HepG2 (cell line): ENCODE results near the gene PRIMPOL. TPM values are rescaled to one million over a fixed set of nuclear protein-coding genes. Genes with fewer than 3 reads are reported as not detected.
A peak's percentile ranks its signal among the peaks of the same experiment; 100 is the strongest.

ENCODE experiments used
- DPF2 ChIP-seq: sonication (generic); formaldehyde crosslinking; IDR thresholded peaks from 2 replicates; pipeline ENCODE4 v1.4.0; 2020; ENCODE audit warnings: mild to moderate bottlenecking, low read depth, missing genetic modification reagents, borderline replicate concordance
- E2F2 ChIP-seq: sonication (generic); formaldehyde crosslinking; IDR thresholded peaks from 2 replicates; pipeline ENCODE4 v1.4.0; 2020; ENCODE audit warnings: missing genetic modification reagents, borderline replicate concordance
- ETV5 ChIP-seq: IDR thresholded peaks from 2 replicates; pipeline ENCODE4 v1.6.1; 2018; ENCODE audit warnings: missing biosample characterization, missing genetic modification reagents, inconsistent platforms, borderline replicate concordance
- HNF4G ChIP-seq, 2 experiments: sonication (generic) in 1 of 2; formaldehyde crosslinking in 1 of 2; IDR thresholded peaks; 2 replicates each; pipeline versions ENCODE4 v1.4.0 to v1.6.1; 2011 to 2020; ENCODE audit warnings: borderline replicate concordance in 2 of 2, low read depth in 2 of 2, mild to moderate bottlenecking in 2 of 2, low read length in 1 of 2, missing genetic modification reagents in 1 of 2, moderate library complexity in 1 of 2
- MEF2D ChIP-seq: sonication (generic); formaldehyde crosslinking; IDR thresholded peaks from 2 replicates; pipeline ENCODE4 v1.5.1; 2020; ENCODE audit warnings: mild to moderate bottlenecking, missing genetic modification reagents
- NR3C1 ChIP-seq: sonication (generic); formaldehyde crosslinking; IDR thresholded peaks from 2 replicates; pipeline ENCODE4 v1.4.0; 2020; ENCODE audit warnings: missing genetic modification reagents
- POLR2G ChIP-seq: fragments of 200-400 bp; formaldehyde crosslinking; IDR thresholded peaks from 2 replicates; pipeline ENCODE4 v1.6.1; 2018; ENCODE audit warnings: mild to moderate bottlenecking, low read depth, low read length, moderate library complexity
- REL ChIP-seq: sonication (generic); formaldehyde crosslinking; conservative IDR thresholded peaks from 2 replicates; pipeline ENCODE4 v1.8.0; 2022; ENCODE audit warnings: mild to moderate bottlenecking, missing genetic modification reagents, moderate library complexity
- SMARCE1 ChIP-seq: fragments of 450-650 bp; IDR thresholded peaks from 2 replicates; pipeline ENCODE4 v1.6.1; 2017; ENCODE audit warnings: borderline replicate concordance
- SP140L ChIP-seq: sonication (generic); formaldehyde crosslinking; IDR thresholded peaks from 2 replicates; pipeline ENCODE4 v1.4.0; 2020; ENCODE audit warnings: missing genetic modification reagents, borderline replicate concordance
- TSC22D2 ChIP-seq: sonication (generic); formaldehyde crosslinking; IDR thresholded peaks from 2 replicates; pipeline ENCODE4 v1.5.1; 2020; ENCODE audit warnings: missing genetic modification reagents, mild to moderate bottlenecking, borderline replicate concordance
- ZEB1 ChIP-seq: IDR thresholded peaks from 2 replicates; pipeline ENCODE4 v1.6.1; 2012; ENCODE audit warnings: mild to moderate bottlenecking, low read depth, inconsistent platforms; ENCODE audit not compliant: insufficient replicate concordance
- ZMYM2 ChIP-seq: sonication (generic); formaldehyde crosslinking; IDR thresholded peaks from 2 replicates; pipeline ENCODE4 v1.8.0; 2022; ENCODE audit warnings: mild to moderate bottlenecking, missing genetic modification reagents
- ZMYM3 ChIP-seq: sonication (generic); formaldehyde crosslinking; IDR thresholded peaks from 2 replicates; pipeline ENCODE4 v1.5.1; 2020; ENCODE audit warnings: mild to moderate bottlenecking, missing genetic modification reagents
- ZNF121 ChIP-seq: sonication (generic); formaldehyde crosslinking; IDR thresholded peaks from 2 replicates; pipeline ENCODE4 v1.5.0; 2020; ENCODE audit warnings: mild to moderate bottlenecking, missing genetic modification reagents
- ZNF574 ChIP-seq: sonication (generic); formaldehyde crosslinking; IDR thresholded peaks from 2 replicates; pipeline ENCODE4 v1.4.0; 2020; ENCODE audit warnings: missing genetic modification reagents
- ZNF709 ChIP-seq: sonication (generic); formaldehyde crosslinking; IDR thresholded peaks from 2 replicates; pipeline ENCODE4 v1.5.0; 2020; ENCODE audit warnings: mild to moderate bottlenecking, missing genetic modification reagents
- ZSCAN29 ChIP-seq: sonication (generic); formaldehyde crosslinking; conservative IDR thresholded peaks from 2 replicates; pipeline ENCODE4 v1.4.0; 2020; ENCODE audit warnings: mild to moderate bottlenecking, missing genetic modification reagents
- polyA plus RNA-seq, 8 experiments: library from polyadenylated mRNA; depleted of rRNA in 3 of 8; stranded (reverse) in 7 of 8; unstranded in 1 of 8; fragments of >200 nt; fragmentation: Illumina TruSeq in 4 of 8; extraction: Trizol in 4 of 8; gene quantifications; 2 replicates each; pipeline versions ENCODE4 v1.2.1 to v1.2.3, GENCODE V29; 2011 to 2016; ENCODE audit warnings: low read depth in 4 of 8, missing spikeins in 1 of 8, mixed read lengths in 1 of 8; ENCODE audit not compliant: insufficient read depth in 1 of 8
- total RNA-seq, 5 experiments: library from RNA; depleted of rRNA; stranded (reverse); fragments of >200 nt; fragmentation: Illumina TruSeq; extraction: Trizol; gene quantifications; 2 replicates each; pipeline ENCODE4 v1.2.3, GENCODE V29; 2016; ENCODE audit warnings: low read depth in 1 of 5
- TF ChIP-seq, protein P1 (sequence below): sonication (generic); formaldehyde crosslinking; IDR thresholded peaks from 2 replicates; pipeline ENCODE4 v1.4.0; 2020; ENCODE audit warnings: missing genetic modification reagents, borderline replicate concordance
- TF ChIP-seq, protein P2 (sequence below): sonication (generic); formaldehyde crosslinking; IDR thresholded peaks from 2 replicates; pipeline ENCODE4 v1.4.0; 2020; ENCODE audit warnings: missing genetic modification reagents

Gene PRIMPOL
- total and polyA plus RNA-seq, 2 of the 13 experiments (the other 11 are each of a cell fraction or from before 2014, with no cell fraction given), result 7.3 to 11.0 TPM

DNA sequence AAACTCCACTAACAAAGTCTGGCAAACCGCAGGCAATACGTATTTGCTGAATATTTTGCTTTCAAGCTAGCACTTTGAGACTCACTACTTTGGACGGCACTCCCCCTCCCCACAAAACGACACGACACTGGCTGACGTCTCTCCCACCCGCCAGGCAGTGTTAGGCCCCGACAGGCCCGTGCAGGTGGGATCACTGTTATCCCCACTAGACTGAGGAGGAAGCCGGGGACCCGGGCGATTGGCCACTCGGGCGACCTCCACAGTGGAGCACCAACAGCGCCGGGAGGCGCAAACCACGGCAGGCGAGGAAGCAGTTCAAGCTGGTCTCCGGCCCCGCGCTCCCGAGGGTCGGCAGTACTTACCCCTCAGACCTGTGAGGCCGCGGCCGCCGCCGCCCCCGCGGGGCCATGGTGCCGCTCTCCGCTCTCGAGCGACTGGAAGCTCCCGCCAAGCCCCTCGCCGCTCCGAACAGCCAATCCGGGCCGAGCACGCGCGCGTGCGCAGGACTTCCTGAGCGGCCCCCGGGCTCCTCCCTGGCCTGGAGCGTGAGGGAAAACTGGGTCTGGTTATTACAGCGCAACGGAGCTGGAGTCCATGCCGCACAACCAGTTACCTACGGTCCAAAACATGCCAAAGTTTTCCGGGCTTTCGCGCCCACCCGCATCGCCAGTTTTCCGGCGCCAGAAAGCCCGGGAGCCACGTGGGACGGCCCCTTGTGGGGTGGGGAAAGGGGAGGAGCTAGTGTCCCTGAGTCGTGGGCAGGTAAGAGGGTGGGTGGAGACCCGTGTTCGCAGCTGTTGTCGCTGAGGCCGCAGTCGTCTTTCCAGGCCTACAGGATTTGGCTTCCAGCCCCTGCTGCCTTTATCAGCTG, 84.4 kb downstream of the PRIMPOL start, which contains the start of gene CENPU (continued):
- TF ChIP-seq E2F2 (peak; percentile 88; the same call in 1 of the 2 replicates), SP140L (CRISPR knock-in tag) (peak; percentile 84; the same call in 1 of the 2 replicates), ZNF121 (peak; percentile 75; the same call in 1 of the 2 replicates), ZMYM3 (CRISPR knock-in tag) (peak; percentile 86), POLR2G (peak; percentile 75), SMARCE1 (no peak), REL (CRISPR knock-in tag) (peak; percentile 93), ZSCAN29 (peak; percentile 89), HNF4G (IDR thresholded peaks at IDR 0.05; ENCODE audit: borderline replicate concordance, low read depth, low read length) (peak; percentile 77; the same call in 1 of the 2 replicates), HNF4G (CRISPR knock-in tag; IDR thresholded peaks at IDR 0.05; ENCODE audit: borderline replicate concordance, low read depth) (peak; percentile 78; the same call in 1 of the 2 replicates), ZNF709 (CRISPR knock-in tag) (peak; percentile 93), ZEB1 (peak; percentile 88), NR3C1 (CRISPR knock-in tag) (no peak), DPF2 (CRISPR knock-in tag) (no peak), ZNF574 (peak; percentile 91), TSC22D2 (CRISPR knock-in tag) (peak; percentile 98), MEF2D (CRISPR knock-in tag) (peak; percentile 96), ETV5 (CRISPR knock-in tag) (peak; percentile 82), ZMYM2 (CRISPR knock-in tag) (peak; percentile 68; the same call in 1 of the 2 replicates)
- TF ChIP-seq, protein P1, sequence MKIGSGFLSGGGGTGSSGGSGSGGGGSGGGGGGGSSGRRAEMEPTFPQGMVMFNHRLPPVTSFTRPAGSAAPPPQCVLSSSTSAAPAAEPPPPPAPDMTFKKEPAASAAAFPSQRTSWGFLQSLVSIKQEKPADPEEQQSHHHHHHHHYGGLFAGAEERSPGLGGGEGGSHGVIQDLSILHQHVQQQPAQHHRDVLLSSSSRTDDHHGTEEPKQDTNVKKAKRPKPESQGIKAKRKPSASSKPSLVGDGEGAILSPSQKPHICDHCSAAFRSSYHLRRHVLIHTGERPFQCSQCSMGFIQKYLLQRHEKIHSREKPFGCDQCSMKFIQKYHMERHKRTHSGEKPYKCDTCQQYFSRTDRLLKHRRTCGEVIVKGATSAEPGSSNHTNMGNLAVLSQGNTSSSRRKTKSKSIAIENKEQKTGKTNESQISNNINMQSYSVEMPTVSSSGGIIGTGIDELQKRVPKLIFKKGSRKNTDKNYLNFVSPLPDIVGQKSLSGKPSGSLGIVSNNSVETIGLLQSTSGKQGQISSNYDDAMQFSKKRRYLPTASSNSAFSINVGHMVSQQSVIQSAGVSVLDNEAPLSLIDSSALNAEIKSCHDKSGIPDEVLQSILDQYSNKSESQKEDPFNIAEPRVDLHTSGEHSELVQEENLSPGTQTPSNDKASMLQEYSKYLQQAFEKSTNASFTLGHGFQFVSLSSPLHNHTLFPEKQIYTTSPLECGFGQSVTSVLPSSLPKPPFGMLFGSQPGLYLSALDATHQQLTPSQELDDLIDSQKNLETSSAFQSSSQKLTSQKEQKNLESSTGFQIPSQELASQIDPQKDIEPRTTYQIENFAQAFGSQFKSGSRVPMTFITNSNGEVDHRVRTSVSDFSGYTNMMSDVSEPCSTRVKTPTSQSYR, result peak; percentile 33; the same call in 1 of the 2 replicates
- TF ChIP-seq, protein P2, sequence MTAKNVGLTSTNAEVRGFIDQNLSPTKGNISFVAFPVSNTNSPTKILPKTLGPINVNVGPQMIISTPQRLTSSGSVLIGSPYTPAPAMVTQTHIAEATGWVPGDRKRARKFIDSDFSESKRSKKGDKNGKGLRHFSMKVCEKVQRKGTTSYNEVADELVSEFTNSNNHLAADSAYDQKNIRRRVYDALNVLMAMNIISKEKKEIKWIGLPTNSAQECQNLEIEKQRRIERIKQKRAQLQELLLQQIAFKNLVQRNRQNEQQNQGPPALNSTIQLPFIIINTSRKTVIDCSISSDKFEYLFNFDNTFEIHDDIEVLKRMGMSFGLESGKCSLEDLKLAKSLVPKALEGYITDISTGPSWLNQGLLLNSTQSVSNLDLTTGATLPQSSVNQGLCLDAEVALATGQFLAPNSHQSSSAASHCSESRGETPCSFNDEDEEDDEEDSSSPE (CRISPR knock-in tag), result peak; percentile 99
